Adrenal gland (tissue), 5 donors: ENCODE results near the gene MACROD2.

Experiments used
- CTCF ChIP-seq, 6 experiments: fragments of 450-650 bp in 4 of 6; fragments of 200-600 bp in 2 of 6; sonication (generic) in 1 of 6; IDR thresholded peaks; 1 replicate in 5 of 6; 2 replicates in 1 of 6; pipeline versions ENCODE4 v1.5.1 to v1.8.0; 2016 to 2021; ENCODE audit warnings: antibody characterized with exemption in 6 of 6, mild to moderate bottlenecking in 2 of 6, moderate library complexity in 1 of 6
- POLR2A ChIP-seq, 2 donors: fragments of 450-650 bp; IDR thresholded peaks; one replicate each; pipeline ENCODE4 v1.6.1; 2017; ENCODE audit warnings: antibody characterized with exemption in 2 of 2, mild to moderate bottlenecking in 2 of 2, moderate library complexity in 1 of 2
- donor health status: DM: no; HTN: no; CAD: no.

GRCh38 chr20:15396900-15397299, 1401.6 kb downstream of the MACROD2 start:
- TF ChIP-seq CTCF (IDR thresholded peaks at IDR 0.05), result no peak
- TF ChIP-seq POLR2A (IDR thresholded peaks at IDR 0.05), result no peak
